Breast epithelium (tissue), 3 donors: ENCODE results near the gene PSMD10.

ENCODE experiments used
- POLR2A ChIP-seq: fragments of 450-650 bp; IDR thresholded peaks from one replicate; pipeline ENCODE4 v1.6.1; 2016; ENCODE audit warnings: antibody characterized with exemption, mild to moderate bottlenecking, moderate library complexity
- POLR2AphosphoS5 ChIP-seq, 3 donors: sonication (generic); formaldehyde crosslinking; IDR thresholded peaks; one replicate each; pipeline ENCODE4 v1.6.1; 2017; ENCODE audit warnings: antibody characterized with exemption in 3 of 3
- TF ChIP-seq, protein P1 (sequence below), 3 donors: fragments of 450-650 bp; IDR thresholded peaks; one replicate each; pipeline ENCODE4 v1.5.1; 2016 to 2017; ENCODE audit warnings: antibody characterized with exemption in 3 of 3, mild to moderate bottlenecking in 3 of 3, moderate library complexity in 3 of 3

DNA sequence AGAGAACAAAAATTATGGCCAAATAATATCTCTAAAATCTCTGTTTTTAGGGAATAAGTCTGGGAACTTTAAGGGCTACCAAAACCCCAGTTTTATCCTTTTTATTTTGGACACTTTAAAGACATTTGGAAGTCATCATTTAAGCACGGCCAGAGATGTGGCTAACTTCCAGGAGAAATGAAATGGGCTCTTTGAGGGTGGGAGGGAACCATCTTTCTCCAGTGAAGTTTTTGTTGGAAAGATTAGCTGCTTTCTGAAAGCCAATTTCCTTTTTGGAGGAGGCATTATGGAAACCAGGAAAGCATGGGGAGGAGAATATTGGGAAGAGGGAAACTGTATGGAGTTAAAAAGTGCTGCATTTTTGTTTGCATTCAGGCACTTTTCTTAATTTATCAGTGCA, 41.7 kb downstream of the PSMD10 start:
- TF ChIP-seq, protein P1, sequence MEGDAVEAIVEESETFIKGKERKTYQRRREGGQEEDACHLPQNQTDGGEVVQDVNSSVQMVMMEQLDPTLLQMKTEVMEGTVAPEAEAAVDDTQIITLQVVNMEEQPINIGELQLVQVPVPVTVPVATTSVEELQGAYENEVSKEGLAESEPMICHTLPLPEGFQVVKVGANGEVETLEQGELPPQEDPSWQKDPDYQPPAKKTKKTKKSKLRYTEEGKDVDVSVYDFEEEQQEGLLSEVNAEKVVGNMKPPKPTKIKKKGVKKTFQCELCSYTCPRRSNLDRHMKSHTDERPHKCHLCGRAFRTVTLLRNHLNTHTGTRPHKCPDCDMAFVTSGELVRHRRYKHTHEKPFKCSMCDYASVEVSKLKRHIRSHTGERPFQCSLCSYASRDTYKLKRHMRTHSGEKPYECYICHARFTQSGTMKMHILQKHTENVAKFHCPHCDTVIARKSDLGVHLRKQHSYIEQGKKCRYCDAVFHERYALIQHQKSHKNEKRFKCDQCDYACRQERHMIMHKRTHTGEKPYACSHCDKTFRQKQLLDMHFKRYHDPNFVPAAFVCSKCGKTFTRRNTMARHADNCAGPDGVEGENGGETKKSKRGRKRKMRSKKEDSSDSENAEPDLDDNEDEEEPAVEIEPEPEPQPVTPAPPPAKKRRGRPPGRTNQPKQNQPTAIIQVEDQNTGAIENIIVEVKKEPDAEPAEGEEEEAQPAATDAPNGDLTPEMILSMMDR (IDR thresholded peaks at IDR 0.05) = no peak
- TF ChIP-seq POLR2AphosphoS5 (IDR thresholded peaks at IDR 0.05) (no peak), POLR2A (no peak)
